Smooth muscle cell (in vitro differentiated cells): Measurements from ENCODE around the gene STARD9. TPM values are rescaled to one million over a fixed set of nuclear protein-coding genes. Genes with fewer than 3 reads are reported as not detected.

Experiments used
- DNase-seq: peaks from one replicate; lab custom pipeline; 2025; ENCODE audit not compliant: unreplicated experiment; lab: John Stamatoyannopoulos, UW
- H2AFZ ChIP-seq: fragments of 200-600 bp; sonication (generic); 2 replicates; pipeline ENCODE4 v1.6.0; 2016; ENCODE audit warnings: antibody characterized with exemption, low read depth, mild to moderate bottlenecking
- H3F3A ChIP-seq: fragments of 200-600 bp; sonication (generic); 2 replicates; pipeline ENCODE4 v1.6.0; 2017; ENCODE audit warnings: antibody characterized with exemption, low read depth
- H3K27ac ChIP-seq: fragments of 200-600 bp; sonication (generic); 2 replicates; pipeline ENCODE4 v1.5.1; 2016; ENCODE audit warnings: low read depth, mild to moderate bottlenecking
- H3K27me3 ChIP-seq: fragments of 200-600 bp; sonication (generic); 2 replicates; pipeline ENCODE4 v1.6.1; 2016; ENCODE audit warnings: low read depth, mild to moderate bottlenecking
- H3K36me3 ChIP-seq: fragments of 200-600 bp; sonication (generic); 2 replicates; pipeline ENCODE4 v1.5.1; 2016; ENCODE audit warnings: low read depth
- H3K4me1 ChIP-seq: fragments of 200-600 bp; sonication (generic); 2 replicates; pipeline ENCODE4 v1.5.1; 2016; ENCODE audit warnings: low read depth
- H3K4me2 ChIP-seq: fragments of 200-600 bp; sonication (generic); 2 replicates; pipeline ENCODE4 v1.6.0; 2016; ENCODE audit warnings: mild to moderate bottlenecking
- H3K4me3 ChIP-seq: fragments of 200-600 bp; sonication (generic); 2 replicates; pipeline ENCODE4 v1.5.1; 2016; ENCODE audit warnings: mild to moderate bottlenecking
- H3K79me2 ChIP-seq: fragments of 200-600 bp; sonication (generic); 2 replicates; pipeline ENCODE4 v1.6.0; 2016; ENCODE audit warnings: low read depth, mild to moderate bottlenecking
- H3K9ac ChIP-seq: fragments of 200-600 bp; sonication (generic); 2 replicates; pipeline ENCODE4 v1.6.0; 2016; ENCODE audit warnings: low read depth
- H3K9me3 ChIP-seq: fragments of 200-600 bp; sonication (generic); replicated peaks from 2 replicates; pipeline ENCODE4 v1.5.1; 2016; ENCODE audit warnings: low read depth
- H4K20me1 ChIP-seq: fragments of 200-600 bp; sonication (generic); 2 replicates; pipeline ENCODE4 v1.6.0; 2016; ENCODE audit warnings: low read depth
- CTCF ChIP-seq: fragments of 200-600 bp; sonication (generic); IDR thresholded peaks from 2 replicates; pipeline ENCODE4 v1.5.1; 2017; ENCODE audit warnings: borderline replicate concordance, mild to moderate bottlenecking, antibody characterized with exemption; ENCODE audit not compliant: insufficient read depth, poor library complexity, severe bottlenecking
- WGBS: methylation state at CpG from one replicate; pipeline ENCODE4 v1.1.7; 2016; ENCODE audit warnings: low lambda C conversion rate; 5-methylcytosine and 5-hydroxymethylcytosine counted together
- polyA plus RNA-seq: library from polyadenylated mRNA; unstranded; fragments of >200 nt; fragmentation: Nextera tagmentation; extraction: Ambion mirVana; gene quantifications from 2 replicates; pipeline ENCODE4 v1.2.1, GENCODE V29; 2016
- total RNA-seq: library from RNA; depleted of rRNA; stranded (reverse); fragments of >200 nt; gene quantifications from 2 replicates; pipeline ENCODE4 v1.2.3, GENCODE V29; 2014

The STARD9 gene
- total and polyA plus RNA-seq, 2 experiments from 2014 or later, result 1.6 to 6.3 TPM

DNA sequence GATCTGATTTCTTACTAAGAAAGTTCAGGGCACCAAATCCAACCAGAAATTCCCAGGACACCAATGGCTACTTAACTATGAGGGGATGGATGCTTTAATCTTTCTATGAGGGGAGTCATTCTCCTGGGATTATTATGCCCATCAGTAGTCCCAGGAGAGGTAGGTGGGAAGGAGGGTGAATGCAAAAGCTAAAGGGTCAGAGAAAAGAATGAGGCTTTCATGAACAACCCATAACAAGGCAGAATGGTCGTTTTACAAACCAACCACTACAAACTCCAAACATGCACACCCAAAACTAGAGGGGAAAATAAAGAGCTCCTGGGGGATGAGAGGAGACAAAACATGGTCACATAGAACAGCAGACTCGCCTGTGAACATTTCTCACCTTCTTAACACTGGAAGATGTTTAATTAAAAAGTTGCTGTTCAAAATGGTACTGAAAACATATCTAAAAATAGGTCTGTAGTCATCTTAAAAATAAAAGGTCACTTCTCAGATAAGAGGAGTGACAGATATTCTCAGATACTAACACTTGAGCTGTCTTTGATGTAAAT, 3.7 kb downstream of the STARD9 start:
- 93% methylated on average over 2 of the region's 2 CpGs for WGBS
- Histone ChIP-seq H3K4me3 (no peak overlapping the region), H2AFZ (no peak overlapping the region), H3K9ac (no peak overlapping the region), H3K9me3 (no peaks in the 10 kb centered on the region), H4K20me1 (no peaks in the 10 kb centered on the region), H3K27me3 (no peaks in the 10 kb centered on the region), H3K4me2 (no peak overlapping the region), H3K36me3 (no peaks in the 10 kb centered on the region), H3K4me1 (peaks cover 32% of the 10 kb centered on the region), H3F3A (peaks cover 14% of the 10 kb centered on the region), H3K27ac (no peak overlapping the region), H3K79me2 (no peaks in the 10 kb centered on the region)
- TF ChIP-seq CTCF, result no peak
- no peak for DNase-seq

GRCh38 chr15:42581272-42581730, 5.9 kb downstream of the STARD9 start:
- H3K79me2 ChIP-seq, result no peaks in the 10 kb centered on the region
- peak overlapping the region; percentile 88 for H3K4me2 ChIP-seq
- TF ChIP-seq CTCF, result no peak
- peaks cover 3% of the 10 kb centered on the region for H4K20me1 ChIP-seq
- DNase-seq, result peak; percentile 50
- peaks cover 14% of the 10 kb centered on the region for H3F3A ChIP-seq
- H3K4me1 ChIP-seq, result peaks cover 34% of the 10 kb centered on the region
- H3K36me3 ChIP-seq, result no peaks in the 10 kb centered on the region
- peak overlapping the region; percentile 59 for H2AFZ ChIP-seq
- H3K4me3 ChIP-seq, result peak overlapping the region; percentile 49
- H3K9me3 ChIP-seq, result no peaks in the 10 kb centered on the region
- peak overlapping the region; percentile 19 for H3K9ac ChIP-seq
- no peaks in the 10 kb centered on the region for H3K27me3 ChIP-seq
- H3K27ac ChIP-seq, result no peak overlapping the region
- WGBS, result 2% methylated on average over 34 of the region's 37 CpGs

GRCh38 chr15:42582569-42583375, 7.4 kb downstream of the STARD9 start:
- Histone ChIP-seq H3K79me2 (no peaks in the 10 kb centered on the region), H3K27me3 (no peaks in the 10 kb centered on the region), H3F3A (peaks cover 14% of the 10 kb centered on the region), H3K4me2 (peak overlapping the region; percentile 16), H4K20me1 (peaks cover 3% of the 10 kb centered on the region), H3K36me3 (no peaks in the 10 kb centered on the region), H3K4me3 (no peak overlapping the region), H3K9ac (no peak overlapping the region), H3K27ac (no peak overlapping the region), H3K4me1 (peaks cover 28% of the 10 kb centered on the region), H3K9me3 (no peaks in the 10 kb centered on the region), H2AFZ (no peak overlapping the region)
- no peak for TF ChIP-seq CTCF
- WGBS, result 74% methylated on average over 8 of the region's 8 CpGs
- DNase-seq, result no peak
